ENCODE measurements around the gene DUOX1. TPM values are rescaled to one million over a fixed set of nuclear protein-coding genes. Genes with fewer than 3 reads are reported as not detected.
A peak's percentile ranks its signal among the peaks of the same experiment; 100 is the strongest.

The DUOX1 gene
- total and polyA plus RNA-seq, 9 of the 15 experiments (the other 6 are each of a cell fraction or from before 2014, with no cell fraction given), result 0.01 to 0.22 (median 0.01) TPM; not detected in 6

- TF ChIP-seq FOXM1 (IDR thresholded peaks at IDR 0.05; ENCODE audit: low read depth) (no peak), FOXM1 (CRISPR knock-in tag; IDR thresholded peaks at IDR 0.05; ENCODE audit: low read depth) (no peak), KLF6 (CRISPR knock-in tag; IDR thresholded peaks at IDR 0.05; ENCODE audit: borderline replicate concordance) (no peak), XRCC3 (IDR thresholded peaks at IDR 0.05) (no peak), SREBF1 (IDR thresholded peaks at IDR 0.05; ENCODE audit: borderline replicate concordance, low read depth, low read length) (no peak), MCM2 (IDR thresholded peaks at IDR 0.05; ENCODE audit: low read depth) (no peak), STAG1 (CRISPR knock-in tag; IDR thresholded peaks at IDR 0.05; ENCODE audit: borderline replicate concordance) (no peak), MCM7 (IDR thresholded peaks at IDR 0.05) (no peak), ZNF212 (CRISPR knock-in tag; IDR thresholded peaks at IDR 0.05) (no peak), ZNF165 (CRISPR knock-in tag; IDR thresholded peaks at IDR 0.05; ENCODE audit: borderline replicate concordance) (no peak), TFAP4 (CRISPR knock-in tag; IDR thresholded peaks at IDR 0.05; ENCODE audit: borderline replicate concordance) (peak; percentile 87), MECOM (CRISPR knock-in tag; IDR thresholded peaks at IDR 0.05) (no peak), MITF (IDR thresholded peaks at IDR 0.05) (no peak), ZNF280A (IDR thresholded peaks at IDR 0.05; ENCODE audit: low read depth, partially characterized antibody) (no peak), PTBP1 (IDR thresholded peaks at IDR 0.05; ENCODE audit: low read depth, low read length) (no peak), POLR2B (IDR thresholded peaks at IDR 0.05; ENCODE audit: low read depth, partially characterized antibody) (no peak), MBD2 (IDR thresholded peaks at IDR 0.05; ENCODE audit: borderline replicate concordance, low read depth) (no peak), HNRNPLL (IDR thresholded peaks at IDR 0.05; ENCODE audit: low read depth, low read length, poor library complexity, severe bottlenecking) (peak; percentile 64), RFX7 (CRISPR knock-in tag; IDR thresholded peaks at IDR 0.05) (no peak), RFX5 (IDR thresholded peaks at IDR 0.05; ENCODE audit: low read depth, low read length) (no peak; the same call in 1 of the 2 replicates), POLR2H (tag; IDR thresholded peaks at IDR 0.05; ENCODE audit: low read depth) (peak; percentile 99), GABPB1 (CRISPR knock-in tag; IDR thresholded peaks at IDR 0.05) (no peak)
- TF ChIP-seq, protein P1, sequence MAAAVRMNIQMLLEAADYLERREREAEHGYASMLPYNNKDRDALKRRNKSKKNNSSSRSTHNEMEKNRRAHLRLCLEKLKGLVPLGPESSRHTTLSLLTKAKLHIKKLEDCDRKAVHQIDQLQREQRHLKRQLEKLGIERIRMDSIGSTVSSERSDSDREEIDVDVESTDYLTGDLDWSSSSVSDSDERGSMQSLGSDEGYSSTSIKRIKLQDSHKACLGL (CRISPR knock-in tag; IDR thresholded peaks at IDR 0.05; ENCODE audit: borderline replicate concordance, poor library complexity, severe bottlenecking), result no peak
These were observed 71.2 kb downstream of the DUOX1 start (continued) for GRCh38 chr15:45200799-45201556.
